Lower lobe of right lung (tissue), 2 donors: Measurements from ENCODE around the gene NELFB. TPM values are rescaled to one million over a fixed set of nuclear protein-coding genes. Genes with fewer than 3 reads are reported as not detected.

Experiments
- ATAC-seq, 2 donors: fragments of 200-7000 bp; cut with Tn5 transposase; one replicate each; pipeline ENCODE4 v1.9.1; 2020 to 2022; ENCODE audit warnings: mild to moderate bottlenecking in 2 of 2, moderate library complexity in 2 of 2
- DNase-seq: peaks from one replicate; pipeline ENCODE4 v3.0.0-alpha.2; 2020
- H3K27ac ChIP-seq: fragments of 200-600 bp; one replicate; pipeline ENCODE4 v1.8.0; 2022
- H3K27me3 ChIP-seq: fragments of 200-600 bp; one replicate; pipeline ENCODE4 v1.8.0; 2022; ENCODE audit warnings: low read depth
- H3K36me3 ChIP-seq: fragments of 200-600 bp; one replicate; pipeline ENCODE4 v1.8.0; 2022; ENCODE audit warnings: mild to moderate bottlenecking
- H3K4me1 ChIP-seq: fragments of 200-600 bp; one replicate; pipeline ENCODE4 v1.8.0; 2022
- H3K4me3 ChIP-seq: fragments of 200-600 bp; one replicate; pipeline ENCODE4 v1.8.0; 2022; ENCODE audit warnings: mild to moderate bottlenecking
- H3K9me3 ChIP-seq: fragments of 200-600 bp; one replicate; pipeline ENCODE4 v1.8.0; 2022
- intact Hi-C: fragments of 100-400 bp; cut with DNase I; formaldehyde crosslinking; loops from one replicate; pipeline ENCODE4 v1.11.0; 2022
- total RNA-seq: library from RNA; stranded (reverse); fragmentation: NEBNext Ultra II Directional; extraction: Animal tissue kit (Norgen Biotek cat#: 25700); gene quantifications from one replicate; pipeline ENCODE4 v1.2.1, GENCODE V29; 2021
- TF ChIP-seq, protein P1 (sequence below): fragments of 200-600 bp; IDR thresholded peaks from one replicate; pipeline ENCODE4 v1.8.0; 2022; ENCODE audit warnings: antibody characterized with exemption, mild to moderate bottlenecking
- donor health status: DM: no; HTN: yes; CAD: no; lungs with severe emphysema.

NELFB gene
- total RNA-seq, 1 donor from 2014 or later: 44.7 TPM

- H3K36me3 ChIP-seq: no peaks in the 10 kb centered on the region
- H3K9me3 ChIP-seq: no peaks in the 10 kb centered on the region
- H3K27me3 ChIP-seq: peaks cover 41% of the 10 kb centered on the region
- H3K4me1 ChIP-seq: peaks cover 69% of the 10 kb centered on the region
- peak within 1 kb of the TSS; percentile 77 for H3K27ac ChIP-seq
- intact Hi-C loops: no loop called here
- TF ChIP-seq, protein P1, sequence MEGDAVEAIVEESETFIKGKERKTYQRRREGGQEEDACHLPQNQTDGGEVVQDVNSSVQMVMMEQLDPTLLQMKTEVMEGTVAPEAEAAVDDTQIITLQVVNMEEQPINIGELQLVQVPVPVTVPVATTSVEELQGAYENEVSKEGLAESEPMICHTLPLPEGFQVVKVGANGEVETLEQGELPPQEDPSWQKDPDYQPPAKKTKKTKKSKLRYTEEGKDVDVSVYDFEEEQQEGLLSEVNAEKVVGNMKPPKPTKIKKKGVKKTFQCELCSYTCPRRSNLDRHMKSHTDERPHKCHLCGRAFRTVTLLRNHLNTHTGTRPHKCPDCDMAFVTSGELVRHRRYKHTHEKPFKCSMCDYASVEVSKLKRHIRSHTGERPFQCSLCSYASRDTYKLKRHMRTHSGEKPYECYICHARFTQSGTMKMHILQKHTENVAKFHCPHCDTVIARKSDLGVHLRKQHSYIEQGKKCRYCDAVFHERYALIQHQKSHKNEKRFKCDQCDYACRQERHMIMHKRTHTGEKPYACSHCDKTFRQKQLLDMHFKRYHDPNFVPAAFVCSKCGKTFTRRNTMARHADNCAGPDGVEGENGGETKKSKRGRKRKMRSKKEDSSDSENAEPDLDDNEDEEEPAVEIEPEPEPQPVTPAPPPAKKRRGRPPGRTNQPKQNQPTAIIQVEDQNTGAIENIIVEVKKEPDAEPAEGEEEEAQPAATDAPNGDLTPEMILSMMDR: no peak
- ATAC-seq (peak; percentile 71 to 74), DNase-seq (peak; percentile 94)
- peak within 1 kb of the TSS; percentile 63 for H3K4me3 ChIP-seq
Measured at GRCh38 chr9:137302118-137302448, 47.0 kb downstream of the NELFB start, which contains the start of gene NRARP. Gene NRARP (minus strand): TSS chr9:137302271. CDS start chr9:137301928, 343 bp downstream.

- H3K4me3 ChIP-seq: peak overlapping the region; percentile 55
- peak overlapping the region; percentile 73 for H3K27ac ChIP-seq
- intact Hi-C loops: no loop called here
- TF ChIP-seq, protein P1: peak; percentile 53
- peak; percentile 78 for DNase-seq
- no peaks in the 10 kb centered on the region for H3K9me3 ChIP-seq
- H3K4me1 ChIP-seq: peaks cover 69% of the 10 kb centered on the region
- no peaks in the 10 kb centered on the region for H3K36me3 ChIP-seq
- H3K27me3 ChIP-seq: peaks cover 41% of the 10 kb centered on the region
- ATAC-seq: peak; percentile 40 to 52
Measured at GRCh38 chr9:137302449-137303150, 47.5 kb downstream of the NELFB start.

- H3K36me3 ChIP-seq: no peaks in the 10 kb centered on the region
- TF ChIP-seq, protein P1: no peak
- H3K9me3 ChIP-seq: no peaks in the 10 kb centered on the region
- H3K4me1 ChIP-seq: peaks cover 67% of the 10 kb centered on the region
- DNase-seq (peak; percentile 47), ATAC-seq (no peak)
- peak overlapping the region; percentile 55 for H3K4me3 ChIP-seq
- peak overlapping the region; percentile 73 for H3K27ac ChIP-seq
- peaks cover 41% of the 10 kb centered on the region for H3K27me3 ChIP-seq
- intact Hi-C loops: no loop called here
Measured at GRCh38 chr9:137303151-137303892, 48.2 kb downstream of the NELFB start.

GRCh38 chr9:137303893-137304382 is 48.8 kb downstream of the NELFB start:
- DNase-seq (no peak), ATAC-seq (no peak)
- peaks cover 34% of the 10 kb centered on the region for H3K27me3 ChIP-seq
- H3K9me3 ChIP-seq: no peaks in the 10 kb centered on the region
- no peak overlapping the region for H3K4me3 ChIP-seq
- H3K4me1 ChIP-seq: peaks cover 65% of the 10 kb centered on the region
- intact Hi-C loops: no loop called here
- H3K27ac ChIP-seq: peak overlapping the region; percentile 78
- no peaks in the 10 kb centered on the region for H3K36me3 ChIP-seq
- TF ChIP-seq, protein P1: no peak

DNA sequence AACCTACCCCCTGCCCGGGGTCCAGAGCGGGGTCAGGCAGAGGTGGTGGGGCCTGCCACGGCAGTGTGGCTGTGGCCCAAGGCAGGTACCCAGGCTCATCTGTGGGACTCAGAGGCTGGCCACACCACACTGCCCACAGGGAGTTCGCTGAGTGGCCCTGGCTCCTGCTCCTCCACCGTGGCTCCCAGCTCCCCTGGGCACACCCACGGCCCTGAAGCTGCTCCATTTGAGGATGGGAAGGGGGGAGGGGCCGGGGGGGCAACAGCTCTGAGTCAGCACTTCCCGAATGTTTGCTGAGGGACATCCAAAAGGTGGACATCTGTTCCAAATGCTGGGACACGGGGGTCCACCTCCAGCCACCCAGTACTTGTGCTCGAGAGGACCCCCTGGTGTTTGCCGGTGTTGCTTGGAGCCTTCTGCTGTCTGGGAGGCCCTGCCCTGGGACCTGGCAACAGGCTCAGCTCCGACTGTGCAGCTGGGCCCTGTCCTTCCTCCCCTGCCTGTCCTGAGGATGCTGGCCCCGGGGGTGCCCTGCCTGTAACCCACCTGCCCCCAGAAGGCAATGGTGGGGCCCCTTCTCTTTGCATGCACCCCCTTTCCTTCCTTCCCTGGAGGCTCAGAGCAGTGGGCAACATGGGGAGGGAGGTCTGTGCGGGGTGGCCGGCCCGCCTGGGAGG is 49.4 kb downstream of the NELFB start:
- Histone ChIP-seq H3K4me1 (peaks cover 65% of the 10 kb centered on the region), H3K36me3 (no peaks in the 10 kb centered on the region), H3K27ac (peak overlapping the region; percentile 78), H3K4me3 (no peak overlapping the region), H3K27me3 (peaks cover 29% of the 10 kb centered on the region), H3K9me3 (no peaks in the 10 kb centered on the region)
- DNase-seq (no peak), ATAC-seq (no peak)
- TF ChIP-seq, protein P1: peak; percentile 16
- intact Hi-C loops: no loop called here
